HepG2 (cell line): ENCODE measurements around the gene IL22RA1. TPM values are rescaled to one million over a fixed set of nuclear protein-coding genes. Genes with fewer than 3 reads are reported as not detected.

ENCODE experiments used
- ATAC-seq: fragments of 200-7000 bp; cut with Tn5 transposase; 3 replicates; pipeline ENCODE4 v1.9.1; 2020; ENCODE audit warnings: mild to moderate bottlenecking, moderate library complexity
- BruUV-seq: library from RNA; stranded (reverse); fragments of 400-500 nt; replicated peaks from 2 replicates; lab custom pipeline; 2021; lab: Mats Ljungman, UMichigan
- CTCF ChIA-PET: fragments of 300-600 bp; formaldehyde crosslinking; extraction: SDS; loops from one replicate; lab custom pipeline; 2021; ENCODE audit warnings: low total read pairs, inconsistent platforms, low intra/inter-chr PET ratio; lab: Yijun Ruan, JAX
- POLR2A ChIA-PET: fragments of 350-600 bp; sonication (Branson Sonifier 250); formaldehyde crosslinking; loops from one replicate; lab custom pipeline; 2020; ENCODE audit warnings: antibody characterized with exemption, inconsistent platforms; lab: Yijun Ruan, JAX
- DNase-seq: peaks from one replicate; pipeline ENCODE4 v3.0.0-alpha.2; 2015; ENCODE audit warnings: low spot score
- FAIRE-seq: peaks from 3 replicates; lab custom pipeline; 2011; peaks lifted over from hg19 to GRCh38; lab: Jason Lieb, UNC
- H2AFZ ChIP-seq: one replicate; pipeline ENCODE4 v1.6.1; 2011; ENCODE audit warnings: low read length, inconsistent platforms
- H3K27ac ChIP-seq: fragments of 300-600 bp; 3 replicates; pipeline ENCODE4 v1.8.0; 2011; ENCODE audit warnings: mixed run types, mild to moderate bottlenecking, mixed read lengths, low read length, inconsistent platforms; ENCODE audit not compliant: insufficient read depth; ENCODE audit errors: extremely low read length
- H3K27me3 ChIP-seq, 2 experiments: fragments of 200-600 bp in 1 of 2; 2 replicates in 1 of 2; 3 replicates in 1 of 2; pipeline versions ENCODE4 v1.6.0 to v1.8.0; 2011; ENCODE audit warnings: low read length in 2 of 2, mild to moderate bottlenecking in 2 of 2, moderate library complexity in 2 of 2, inconsistent platforms in 1 of 2; ENCODE audit not compliant: insufficient read depth in 2 of 2, control insufficient read depth in 1 of 2
- H3K36me3 ChIP-seq, 2 experiments: fragments of 200-600 bp in 1 of 2; replicated peaks in 1 of 2; 2 replicates in 1 of 2; 3 replicates in 1 of 2; pipeline versions ENCODE4 v1.5.1 to v1.8.0; 2011; ENCODE audit warnings: low read length in 2 of 2, inconsistent platforms in 1 of 2; ENCODE audit not compliant: insufficient read depth in 2 of 2, control insufficient read depth in 1 of 2
- H3K4me1 ChIP-seq: 2 replicates; pipeline ENCODE4 v1.5.1; 2012; ENCODE audit warnings: low read length, inconsistent platforms; ENCODE audit not compliant: insufficient read depth
- H3K4me2 ChIP-seq: 2 replicates; pipeline ENCODE4 v1.6.0; 2011; ENCODE audit warnings: low read depth, low read length, inconsistent platforms
- H3K4me3 ChIP-seq, 3 experiments: fragments of 200-600 bp in 1 of 3; sonication (generic), shearing (Covaris generic) in 1 of 3; replicated peaks in 1 of 3; 2 replicates each; pipeline ENCODE4 v1.5.1; 2011 to 2016; ENCODE audit warnings: low read length in 3 of 3, inconsistent platforms in 2 of 3, low read depth in 2 of 3, mild to moderate bottlenecking in 2 of 3, control low read depth in 1 of 3, mixed read lengths in 1 of 3; ENCODE audit not compliant: insufficient read depth in 1 of 3
- H3K79me2 ChIP-seq: one replicate; pipeline ENCODE4 v1.6.1; 2011; ENCODE audit warnings: low read length, inconsistent platforms; ENCODE audit not compliant: insufficient read depth
- H3K9ac ChIP-seq: 2 replicates; pipeline ENCODE4 v1.6.0; 2011; ENCODE audit warnings: mild to moderate bottlenecking, low read depth, low read length, inconsistent platforms; ENCODE audit not compliant: insufficient read depth
- H3K9me3 ChIP-seq: 2 replicates; pipeline ENCODE4 v1.5.1; 2012; ENCODE audit warnings: mild to moderate bottlenecking, low read length
- H4K20me1 ChIP-seq: 2 replicates; pipeline ENCODE4 v1.6.0; 2011; ENCODE audit warnings: inconsistent platforms, mild to moderate bottlenecking, low read length, moderate library complexity; ENCODE audit not compliant: insufficient read depth
- BORCS8-MEF2B ChIP-seq: sonication (generic); formaldehyde crosslinking; IDR thresholded peaks from 2 replicates; pipeline ENCODE4 v1.8.0; 2022; ENCODE audit warnings: mild to moderate bottlenecking, missing genetic modification reagents
- FLYWCH1 ChIP-seq: sonication (generic); formaldehyde crosslinking; IDR thresholded peaks from 2 replicates; pipeline ENCODE4 v1.8.1; 2023; ENCODE audit warnings: mild to moderate bottlenecking, missing genetic modification reagents
- KMT2B ChIP-seq: IDR thresholded peaks from 2 replicates; pipeline ENCODE4 v1.6.1; 2016; ENCODE audit warnings: missing genetic modification reagents, missing compliant biosample characterization
- ONECUT2 ChIP-seq: sonication (generic); formaldehyde crosslinking; IDR thresholded peaks from 2 replicates; pipeline ENCODE4 v1.4.0; 2020; ENCODE audit warnings: missing genetic modification reagents
- PITX1 ChIP-seq: sonication (generic); formaldehyde crosslinking; IDR thresholded peaks from 2 replicates; pipeline ENCODE4 v1.5.1; 2020; ENCODE audit warnings: mild to moderate bottlenecking, missing genetic modification reagents
- SMARCC2 ChIP-seq: fragments of 450-650 bp; IDR thresholded peaks from 2 replicates; pipeline ENCODE4 v1.6.1; 2017; ENCODE audit warnings: antibody characterized with exemption, mild to moderate bottlenecking
- ZC3H13 ChIP-seq: sonication (generic); formaldehyde crosslinking; IDR thresholded peaks from 2 replicates; pipeline ENCODE4 v1.8.1; 2023; ENCODE audit warnings: mild to moderate bottlenecking, missing genetic modification reagents, moderate library complexity
- ZNF451 ChIP-seq: sonication (generic); formaldehyde crosslinking; IDR thresholded peaks from 2 replicates; pipeline ENCODE4 v1.5.0; 2020; ENCODE audit warnings: mild to moderate bottlenecking, missing genetic modification reagents
- ZNF772 ChIP-seq: sonication (generic); formaldehyde crosslinking; IDR thresholded peaks from 2 replicates; pipeline ENCODE4 v1.5.0; 2020; ENCODE audit warnings: mild to moderate bottlenecking, missing genetic modification reagents
- ZSCAN29 ChIP-seq: sonication (generic); formaldehyde crosslinking; conservative IDR thresholded peaks from 2 replicates; pipeline ENCODE4 v1.4.0; 2020; ENCODE audit warnings: mild to moderate bottlenecking, missing genetic modification reagents
- WGBS: methylation state at CpG from one replicate; pipeline ENCODE4 v1.1.6; 2017; ENCODE audit warnings: low lambda C conversion rate; 5-methylcytosine and 5-hydroxymethylcytosine counted together
- in situ Hi-C: cut with HindIII; loops from 2 replicates; pipeline ENCODE4 v1.10.0; 2017; ENCODE audit warnings: low pct_unique_long_range_greater_than_20kb; ENCODE audit not compliant: extremely low pct_ligation_motif_present
- intact Hi-C: fragments of 100-400 bp; cut with micrococcal nuclease; formaldehyde crosslinking; loops from one replicate; pipeline ENCODE4 v1.10.0; 2022; ENCODE audit not compliant: unreplicated experiment
- polyA plus RNA-seq, 8 experiments: library from polyadenylated mRNA; depleted of rRNA in 3 of 8; stranded (reverse) in 7 of 8; unstranded in 1 of 8; fragments of >200 nt; fragmentation: Illumina TruSeq in 4 of 8; extraction: Trizol in 4 of 8; gene quantifications; 2 replicates each; pipeline versions ENCODE4 v1.2.1 to v1.2.3, GENCODE V29; 2011 to 2016; ENCODE audit warnings: low read depth in 4 of 8, missing spikeins in 1 of 8, mixed read lengths in 1 of 8; ENCODE audit not compliant: insufficient read depth in 1 of 8
- total RNA-seq, 5 experiments: library from RNA; depleted of rRNA; stranded (reverse); fragments of >200 nt; fragmentation: Illumina TruSeq; extraction: Trizol; gene quantifications; 2 replicates each; pipeline ENCODE4 v1.2.3, GENCODE V29; 2016; ENCODE audit warnings: low read depth in 1 of 5
- TF ChIP-seq, protein P1 (sequence below), 2 experiments: sonication (generic) in 1 of 2; formaldehyde crosslinking in 1 of 2; IDR thresholded peaks; 2 replicates each; pipeline versions ENCODE4 v1.4.0 to v1.6.1; 2018 to 2020; ENCODE audit warnings: missing genetic modification reagents in 2 of 2, borderline replicate concordance in 1 of 2, low read depth in 1 of 2, mild to moderate bottlenecking in 1 of 2, missing biosample characterization in 1 of 2
- TF ChIP-seq, protein P2 (sequence below): sonication (generic); formaldehyde crosslinking; IDR thresholded peaks from 2 replicates; pipeline ENCODE4 v1.5.1; 2020; ENCODE audit warnings: missing genetic modification reagents, mild to moderate bottlenecking, borderline replicate concordance
- TF ChIP-seq, protein P3 (sequence below): sonication (generic); formaldehyde crosslinking; IDR thresholded peaks from 2 replicates; pipeline ENCODE4 v1.4.0; 2020; ENCODE audit warnings: missing genetic modification reagents; ENCODE audit errors: not compliant biosample characterization
- TF ChIP-seq, protein P4 (sequence below): fragments of 450-650 bp; IDR thresholded peaks from 2 replicates; pipeline ENCODE4 v1.6.1; 2017
- TF ChIP-seq, protein P5 (sequence below): sonication (generic); formaldehyde crosslinking; IDR thresholded peaks from 2 replicates; pipeline ENCODE4 v1.4.0; 2020; ENCODE audit warnings: missing genetic modification reagents

The IL22RA1 gene
- total and polyA plus RNA-seq, 2 of the 13 experiments (the other 11 are each of a cell fraction or from before 2014, with no cell fraction given), result 4.4 to 10.2 TPM

DNA sequence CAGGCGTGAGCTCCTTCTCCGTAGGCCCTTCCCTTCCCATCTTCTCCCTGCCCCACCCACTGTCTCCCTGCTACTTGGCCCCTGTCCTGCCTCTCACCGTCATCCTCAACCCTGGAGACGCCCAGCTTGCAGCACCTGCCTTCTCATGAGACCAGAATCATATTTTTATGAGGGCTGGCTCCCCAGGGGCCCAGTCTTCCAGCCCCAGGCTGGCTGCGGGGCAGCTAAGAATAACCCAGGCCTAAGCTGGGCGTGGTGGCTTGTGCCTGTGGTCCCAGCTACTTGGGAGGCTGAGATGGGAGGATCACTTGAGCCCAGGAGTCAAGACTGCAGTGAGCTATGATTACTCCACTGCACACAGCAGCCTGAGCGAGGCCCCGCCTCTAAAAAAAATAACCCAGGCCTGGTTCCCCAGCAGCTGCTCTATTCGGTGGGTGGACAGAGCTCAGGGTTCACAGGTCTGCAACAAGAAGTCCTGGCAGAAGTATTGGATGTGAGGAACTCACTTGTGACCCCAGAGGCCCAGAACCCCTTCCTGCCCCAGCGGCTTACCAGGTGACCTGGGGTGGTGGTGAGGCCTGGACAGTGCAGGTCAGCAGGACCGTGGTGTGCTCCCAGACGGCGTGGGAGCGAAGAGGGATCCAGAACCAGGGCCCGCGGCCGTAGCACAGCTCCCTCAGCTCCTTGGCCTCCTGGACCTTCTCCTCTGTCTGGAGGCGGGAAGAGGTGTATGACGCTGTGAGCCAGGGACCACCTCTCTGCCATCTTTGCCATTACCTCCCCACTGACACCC lies 37.4 kb downstream of the IL22RA1 start:
- Histone ChIP-seq H3K79me2 (peaks cover 6% of the 10 kb centered on the region), H3K36me3 (no peaks in the 10 kb centered on the region; a peak in 1 of 5 replicates), H3K4me3 (no peak overlapping the region; a peak in 1 of 6 replicates), H2AFZ (no peak overlapping the region), H3K27me3 (no peaks in the 10 kb centered on the region; a peak in 1 of 5 replicates), H3K9me3 (no peaks in the 10 kb centered on the region), H3K4me1 (peaks cover 80% of the 10 kb centered on the region), H3K27ac (peak overlapping the region; percentile 18), H3K4me2 (peak overlapping the region; percentile 16; the same call in 1 of the 2 replicates), H4K20me1 (no peaks in the 10 kb centered on the region), H3K9ac (0 out of 2 replicates have a peak overlapping the region, but pooled peaks have one; percentile 29)
- DNase-seq, result no peak
- no TSS peak for BruUV-seq
- no peak for ATAC-seq
- 84% methylated on average over 10 of the region's 19 CpGs for WGBS
- CTCF ChIA-PET, result no interaction called here
- POLR2A ChIA-PET, result interaction anchor here (1.8 kb wide), 1 partner anchor 11 kb away, joined by 4 read pairs; no protein-coding TSS in a partner anchor
- FAIRE-seq, result no peak
- intact Hi-C loops (no loop called here), in situ Hi-C loops (loop anchor here (5.0 kb wide), 1 partner anchor 33 kb away; no protein-coding TSS in a partner anchor)
- TF ChIP-seq ZNF451 (CRISPR knock-in tag) (no peak), BORCS8-MEF2B (CRISPR knock-in tag) (no peak), KMT2B (CRISPR knock-in tag) (no peak), ZNF772 (CRISPR knock-in tag) (0 out of 2 replicates have a peak, but pooled peaks have one; percentile 30), FLYWCH1 (CRISPR knock-in tag) (peak; percentile 46; the same call in 1 of the 2 replicates), PITX1 (CRISPR knock-in tag) (no peak), ZC3H13 (no peak), ZSCAN29 (CRISPR knock-in tag) (no peak), SMARCC2 (no peak), ONECUT2 (CRISPR knock-in tag) (no peak)
- TF ChIP-seq, protein P1, sequence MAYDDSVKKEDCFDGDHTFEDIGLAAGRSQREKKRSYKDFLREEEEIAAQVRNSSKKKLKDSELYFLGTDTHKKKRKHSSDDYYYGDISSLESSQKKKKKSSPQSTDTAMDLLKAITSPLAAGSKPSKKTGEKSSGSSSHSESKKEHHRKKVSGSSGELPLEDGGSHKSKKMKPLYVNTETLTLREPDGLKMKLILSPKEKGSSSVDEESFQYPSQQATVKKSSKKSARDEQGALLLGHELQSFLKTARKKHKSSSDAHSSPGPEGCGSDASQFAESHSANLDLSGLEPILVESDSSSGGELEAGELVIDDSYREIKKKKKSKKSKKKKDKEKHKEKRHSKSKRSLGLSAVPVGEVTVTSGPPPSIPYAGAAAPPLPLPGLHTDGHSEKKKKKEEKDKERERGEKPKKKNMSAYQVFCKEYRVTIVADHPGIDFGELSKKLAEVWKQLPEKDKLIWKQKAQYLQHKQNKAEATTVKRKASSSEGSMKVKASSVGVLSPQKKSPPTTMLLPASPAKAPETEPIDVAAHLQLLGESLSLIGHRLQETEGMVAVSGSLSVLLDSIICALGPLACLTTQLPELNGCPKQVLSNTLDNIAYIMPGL (CRISPR knock-in tag; IDR thresholded peaks at IDR 0.05; ENCODE audit: borderline replicate concordance in 1 of 2, low read depth in 1 of 2), result no peak
- TF ChIP-seq, protein P2, sequence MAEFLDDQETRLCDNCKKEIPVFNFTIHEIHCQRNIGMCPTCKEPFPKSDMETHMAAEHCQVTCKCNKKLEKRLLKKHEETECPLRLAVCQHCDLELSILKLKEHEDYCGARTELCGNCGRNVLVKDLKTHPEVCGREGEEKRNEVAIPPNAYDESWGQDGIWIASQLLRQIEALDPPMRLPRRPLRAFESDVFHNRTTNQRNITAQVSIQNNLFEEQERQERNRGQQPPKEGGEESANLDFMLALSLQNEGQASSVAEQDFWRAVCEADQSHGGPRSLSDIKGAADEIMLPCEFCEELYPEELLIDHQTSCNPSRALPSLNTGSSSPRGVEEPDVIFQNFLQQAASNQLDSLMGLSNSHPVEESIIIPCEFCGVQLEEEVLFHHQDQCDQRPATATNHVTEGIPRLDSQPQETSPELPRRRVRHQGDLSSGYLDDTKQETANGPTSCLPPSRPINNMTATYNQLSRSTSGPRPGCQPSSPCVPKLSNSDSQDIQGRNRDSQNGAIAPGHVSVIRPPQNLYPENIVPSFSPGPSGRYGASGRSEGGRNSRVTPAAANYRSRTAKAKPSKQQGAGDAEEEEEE (CRISPR knock-in tag), result no peak
- TF ChIP-seq, protein P3, sequence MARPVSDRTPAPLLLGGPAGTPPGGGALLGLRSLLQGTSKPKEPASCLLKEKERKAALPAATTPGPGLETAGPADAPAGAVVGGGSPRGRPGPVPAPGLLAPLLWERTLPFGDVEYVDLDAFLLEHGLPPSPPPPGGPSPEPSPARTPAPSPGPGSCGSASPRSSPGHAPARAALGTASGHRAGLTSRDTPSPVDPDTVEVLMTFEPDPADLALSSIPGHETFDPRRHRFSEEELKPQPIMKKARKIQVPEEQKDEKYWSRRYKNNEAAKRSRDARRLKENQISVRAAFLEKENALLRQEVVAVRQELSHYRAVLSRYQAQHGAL, result no peak
- TF ChIP-seq, protein P4, sequence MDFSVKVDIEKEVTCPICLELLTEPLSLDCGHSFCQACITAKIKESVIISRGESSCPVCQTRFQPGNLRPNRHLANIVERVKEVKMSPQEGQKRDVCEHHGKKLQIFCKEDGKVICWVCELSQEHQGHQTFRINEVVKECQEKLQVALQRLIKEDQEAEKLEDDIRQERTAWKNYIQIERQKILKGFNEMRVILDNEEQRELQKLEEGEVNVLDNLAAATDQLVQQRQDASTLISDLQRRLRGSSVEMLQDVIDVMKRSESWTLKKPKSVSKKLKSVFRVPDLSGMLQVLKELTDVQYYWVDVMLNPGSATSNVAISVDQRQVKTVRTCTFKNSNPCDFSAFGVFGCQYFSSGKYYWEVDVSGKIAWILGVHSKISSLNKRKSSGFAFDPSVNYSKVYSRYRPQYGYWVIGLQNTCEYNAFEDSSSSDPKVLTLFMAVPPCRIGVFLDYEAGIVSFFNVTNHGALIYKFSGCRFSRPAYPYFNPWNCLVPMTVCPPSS, result no peak
- TF ChIP-seq, protein P5, sequence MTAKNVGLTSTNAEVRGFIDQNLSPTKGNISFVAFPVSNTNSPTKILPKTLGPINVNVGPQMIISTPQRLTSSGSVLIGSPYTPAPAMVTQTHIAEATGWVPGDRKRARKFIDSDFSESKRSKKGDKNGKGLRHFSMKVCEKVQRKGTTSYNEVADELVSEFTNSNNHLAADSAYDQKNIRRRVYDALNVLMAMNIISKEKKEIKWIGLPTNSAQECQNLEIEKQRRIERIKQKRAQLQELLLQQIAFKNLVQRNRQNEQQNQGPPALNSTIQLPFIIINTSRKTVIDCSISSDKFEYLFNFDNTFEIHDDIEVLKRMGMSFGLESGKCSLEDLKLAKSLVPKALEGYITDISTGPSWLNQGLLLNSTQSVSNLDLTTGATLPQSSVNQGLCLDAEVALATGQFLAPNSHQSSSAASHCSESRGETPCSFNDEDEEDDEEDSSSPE (CRISPR knock-in tag), result no peak
